T-cell (primary cell): ENCODE measurements around the gene CTSK. TPM values are rescaled to one million over a fixed set of nuclear protein-coding genes. Genes with fewer than 3 reads are reported as not detected.
A peak's percentile ranks its signal among the peaks of the same experiment; 100 is the strongest.
"Not testable (repeated sequence)": the region's sequence is repeated elsewhere in the genome, so short reads cannot be mapped to it uniquely, and the experiment has no call there.

Experiments
- ATAC-seq, 4 experiments: fragments of 200-7000 bp in 3 of 4; fragments of 150-1000 bp in 1 of 4; cut with Tn5 transposase; replicated peaks in 1 of 4; 1 replicate in 3 of 4; 2 replicates in 1 of 4; pipeline ENCODE4 v1.10.0; 2021; ENCODE audit warnings: moderate library complexity in 3 of 4, mild to moderate bottlenecking in 2 of 4, moderate number of reproducible peaks in 1 of 4
- CTCF ChIA-PET, 2 donors: fragments of 300-600 bp; sonication (Branson Sonifier 250); formaldehyde crosslinking; loops; one replicate each; lab custom pipeline; 2022; ENCODE audit warnings: antibody characterized with exemption in 2 of 2; lab: Charles Lee
- POLR2A ChIA-PET, 2 donors: fragments of 300-600 bp; sonication (Branson Sonifier 250); formaldehyde crosslinking; loops; one replicate each; lab custom pipeline; 2022; ENCODE audit warnings: antibody characterized with exemption in 2 of 2; lab: Charles Lee
- DNase-seq, 35 experiments: peaks; one replicate each; pipeline versions ENCODE4 v3.0.0 to v3.0.0-alpha.2; 2013 to 2023
- H3K27ac ChIP-seq: one replicate; pipeline ENCODE4 v1.5.1; 2013; ENCODE audit warnings: low read length
- H3K27me3 ChIP-seq, 2 experiments: replicated peaks in 1 of 2; 1 replicate in 1 of 2; 2 replicates in 1 of 2; pipeline versions ENCODE4 v1.6.1 to v1.7.0; 2013; ENCODE audit warnings: low read length in 1 of 2, mixed read lengths in 1 of 2; ENCODE audit not compliant: control insufficient read depth in 2 of 2, insufficient read depth in 2 of 2; ENCODE audit errors: extremely low read depth in 1 of 2
- H3K36me3 ChIP-seq, 2 donors: 1 replicate in 1 of 2; 2 replicates in 1 of 2; pipeline versions ENCODE4 v1.6.1 to v1.7.0; 2013; ENCODE audit warnings: low read length in 1 of 2; ENCODE audit not compliant: control insufficient read depth in 2 of 2, insufficient read depth in 1 of 2; ENCODE audit errors: extremely low read depth in 1 of 2
- H3K4me1 ChIP-seq, 2 experiments: 1 replicate in 1 of 2; 2 replicates in 1 of 2; pipeline versions ENCODE4 v1.6.1 to v1.7.0; 2013; ENCODE audit warnings: low read length in 2 of 2, mixed read lengths in 1 of 2; ENCODE audit not compliant: insufficient read depth in 2 of 2, control insufficient read depth in 1 of 2; ENCODE audit errors: extremely low read depth in 1 of 2
- H3K4me3 ChIP-seq, 2 donors: 1 replicate in 1 of 2; 2 replicates in 1 of 2; pipeline versions ENCODE4 v1.5.1 to v1.7.0; 2013; ENCODE audit warnings: mild to moderate bottlenecking in 2 of 2, low read length in 1 of 2, moderate library complexity in 1 of 2; ENCODE audit not compliant: control insufficient read depth in 1 of 2; ENCODE audit errors: extremely low read depth in 1 of 2
- H3K9me3 ChIP-seq: 2 replicates; pipeline ENCODE4 v1.7.0; 2013
- H3K27ac Mint-ChIP-seq, 2 donors: one replicate each; pipeline ENCODE4 v1.8.0; 2020 to 2021; ENCODE audit warnings: mild to moderate bottlenecking in 2 of 2, mixed read lengths in 2 of 2
- H3K27me3 Mint-ChIP-seq, 2 donors: one replicate each; pipeline ENCODE4 v1.8.0; 2021 to 2022; ENCODE audit warnings: mixed read lengths in 2 of 2
- H3K36me3 Mint-ChIP-seq: one replicate; pipeline ENCODE4 v1.8.0; 2021; ENCODE audit warnings: mixed read lengths
- H3K4me1 Mint-ChIP-seq, 3 donors: one replicate each; pipeline ENCODE4 v1.8.0; 2020 to 2022; ENCODE audit warnings: mixed read lengths in 3 of 3, mild to moderate bottlenecking in 1 of 3
- H3K4me3 Mint-ChIP-seq, 3 donors: one replicate each; pipeline ENCODE4 v1.8.0; 2020 to 2022; ENCODE audit warnings: mild to moderate bottlenecking in 3 of 3, mixed read lengths in 3 of 3, moderate library complexity in 3 of 3
- H3K9me3 Mint-ChIP-seq, 3 donors: one replicate each; pipeline ENCODE4 v1.8.0; 2020 to 2022; ENCODE audit warnings: mixed read lengths in 3 of 3
- WGBS: methylation state at CpG from one replicate; pipeline ENCODE4 v1.1.5; 2013; ENCODE audit warnings: missing lambda C conversion rate; ENCODE audit not compliant: insufficient coverage; 5-methylcytosine and 5-hydroxymethylcytosine counted together
- total RNA-seq, 35 experiments: library from RNA in 6 of 35; stranded (reverse) in 6 of 35; fragments of 120-200 nt in 1 of 35; gene quantifications; one replicate each; pipeline versions ENCODE4 v1.2.1 to v1.2.4 and lab custom pipeline; 2013 to 2026

CTSK gene
- 10 to 100 TPM in 2 of 5 donors, 1 to 10 TPM in 3; 6.1 to 14.1 (median 7.3) TPM for total RNA-seq
- 4.3 TPM for total RNA-seq (2013)
- 1.9 to 17.3 (median 9.1) reads per million in 29 experiments for total RNA-seq (lab: John Stamatoyannopoulos, UW)

DNA sequence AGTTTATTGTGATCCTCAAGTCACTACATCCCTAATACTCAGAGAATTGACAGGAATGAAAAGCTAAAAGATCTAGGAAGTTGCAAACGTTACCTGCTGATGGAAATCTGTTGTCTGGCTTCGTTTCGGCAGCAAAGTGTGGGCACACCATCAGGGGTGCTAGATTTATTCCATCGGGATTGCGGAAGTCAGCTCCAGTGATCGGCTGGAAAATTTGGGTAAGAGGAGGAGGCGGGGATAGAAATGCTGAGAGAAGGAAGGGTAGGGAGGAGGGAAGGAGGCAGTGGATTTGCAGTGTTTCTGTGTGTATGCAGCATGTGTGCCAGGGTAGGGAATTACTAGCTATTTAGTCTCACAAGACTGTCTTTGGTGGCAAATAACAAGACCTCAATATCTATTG is at the start of gene CTSK:
CTSK (minus strand) TSS at position 140 of the 400 bp plus-strand sequence. CDS start 1,455 bp downstream, outside the sequence.
- no peaks in the 10 kb centered on the region for H3K27me3 Mint-ChIP-seq

DNA sequence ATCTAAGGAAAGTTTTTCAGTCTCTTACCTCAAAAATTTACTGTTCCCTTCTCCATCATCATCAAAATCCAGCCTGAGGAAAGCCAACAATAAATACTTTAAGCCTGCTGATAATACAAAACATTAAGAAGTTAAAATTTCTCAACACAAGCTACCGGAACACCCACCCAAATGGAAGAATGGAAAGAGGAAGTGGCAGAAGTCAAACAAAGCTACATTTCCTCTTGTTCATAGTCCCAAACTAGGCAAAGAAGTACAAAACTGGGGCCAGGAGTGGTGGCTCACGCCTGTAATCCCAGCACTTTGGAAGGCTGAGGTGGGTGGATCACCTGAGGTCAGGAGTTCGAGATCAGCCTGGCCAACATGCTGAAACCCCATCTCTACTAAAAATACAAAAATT is 44.7 kb upstream of the CTSK start:
- H3K4me3 ChIP-seq, ATAC-seq, H3K4me3 Mint-ChIP-seq, H3K4me1 Mint-ChIP-seq, H3K4me1 ChIP-seq, H3K27ac ChIP-seq, H3K9me3 Mint-ChIP-seq, DNase-seq, POLR2A ChIA-PET, H3K9me3 ChIP-seq, H3K27me3 Mint-ChIP-seq, CTCF ChIA-PET, H3K27me3 ChIP-seq: not testable (repeated sequence)
- H3K36me3 Mint-ChIP-seq, result peaks cover 32% of the 10 kb centered on the region
- H3K27ac Mint-ChIP-seq, result peak overlapping the region in 1 of 2 donors; percentile 27
- no CpG with 5 or more reads among the region's 3 CpGs for WGBS
- peaks cover 8 to 20% of the 10 kb centered on the region in 2 donors for H3K36me3 ChIP-seq

More for the DNA sequence above, at the start of gene CTSK:
- peaks cover 3 to 28% of the 10 kb centered on the region in 2 donors for H3K36me3 ChIP-seq
- Mint-ChIP-seq H3K9me3 (no peaks in the 10 kb centered on the region), H3K4me3 (peak within 1 kb of the TSS in 2 of 3 donors; percentile 0 to 43), H3K27ac (no peak within 1 kb of the TSS), H3K4me1 (peaks cover 16 to 22% (median 16%) of the 10 kb centered on the region in 3 donors), H3K36me3 (peaks cover 9% of the 10 kb centered on the region)
- no peak within 1 kb of the TSS for H3K27ac ChIP-seq
- WGBS, result 86% methylated on average over 7 of the region's 7 CpGs
- ATAC-seq (no peak), DNase-seq (no peak)
- CTCF ChIA-PET, result no interaction called here
- peaks cover 0 to 6% of the 10 kb centered on the region in 2 experiments for H3K4me1 ChIP-seq
- no peak within 1 kb of the TSS for H3K4me3 ChIP-seq
- no peaks in the 10 kb centered on the region for H3K27me3 ChIP-seq
- POLR2A ChIA-PET, result no interaction called here
- no peaks in the 10 kb centered on the region for H3K9me3 ChIP-seq

DNA sequence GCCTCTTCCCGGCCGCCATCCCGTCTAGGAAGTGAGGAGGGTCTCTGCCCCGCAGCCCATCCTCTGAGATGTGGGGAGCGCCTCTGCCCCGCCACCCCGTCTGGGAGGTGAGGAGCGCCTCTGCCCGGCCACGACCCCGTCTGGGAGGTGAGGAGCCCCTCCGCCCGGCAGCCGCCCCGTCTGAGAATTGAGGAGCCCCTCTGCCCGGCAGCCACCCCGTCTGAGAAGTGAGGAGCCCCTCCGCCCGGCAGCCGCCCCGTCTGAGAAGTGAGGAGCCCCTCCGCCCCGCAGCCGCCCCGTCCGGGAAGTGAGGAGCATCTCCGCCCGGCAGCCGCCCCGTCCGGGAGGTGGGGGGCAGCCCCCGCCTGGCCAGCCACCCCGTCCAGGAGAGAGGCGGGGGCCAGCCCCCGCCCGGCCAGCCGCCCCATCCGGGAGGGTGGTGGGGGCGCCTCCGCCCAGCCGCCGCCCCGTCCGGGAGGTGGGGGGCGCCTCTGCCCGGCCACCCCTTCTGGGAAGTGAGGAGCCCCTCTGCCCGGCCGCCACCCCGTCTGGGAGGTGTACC is 42.8 kb upstream of the CTSK start:
- H3K4me1 Mint-ChIP-seq, H3K27me3 Mint-ChIP-seq, ATAC-seq, H3K4me3 ChIP-seq, POLR2A ChIA-PET, H3K4me3 Mint-ChIP-seq, H3K27me3 ChIP-seq, H3K27ac ChIP-seq, DNase-seq, CTCF ChIA-PET, H3K9me3 Mint-ChIP-seq, H3K4me1 ChIP-seq, H3K27ac Mint-ChIP-seq, H3K9me3 ChIP-seq: not testable (repeated sequence)
- H3K36me3 Mint-ChIP-seq, result peaks cover 41% of the 10 kb centered on the region
- 97% methylated on average over 35 of the region's 49 CpGs for WGBS
- peaks cover 13 to 17% of the 10 kb centered on the region in 2 donors for H3K36me3 ChIP-seq

DNA sequence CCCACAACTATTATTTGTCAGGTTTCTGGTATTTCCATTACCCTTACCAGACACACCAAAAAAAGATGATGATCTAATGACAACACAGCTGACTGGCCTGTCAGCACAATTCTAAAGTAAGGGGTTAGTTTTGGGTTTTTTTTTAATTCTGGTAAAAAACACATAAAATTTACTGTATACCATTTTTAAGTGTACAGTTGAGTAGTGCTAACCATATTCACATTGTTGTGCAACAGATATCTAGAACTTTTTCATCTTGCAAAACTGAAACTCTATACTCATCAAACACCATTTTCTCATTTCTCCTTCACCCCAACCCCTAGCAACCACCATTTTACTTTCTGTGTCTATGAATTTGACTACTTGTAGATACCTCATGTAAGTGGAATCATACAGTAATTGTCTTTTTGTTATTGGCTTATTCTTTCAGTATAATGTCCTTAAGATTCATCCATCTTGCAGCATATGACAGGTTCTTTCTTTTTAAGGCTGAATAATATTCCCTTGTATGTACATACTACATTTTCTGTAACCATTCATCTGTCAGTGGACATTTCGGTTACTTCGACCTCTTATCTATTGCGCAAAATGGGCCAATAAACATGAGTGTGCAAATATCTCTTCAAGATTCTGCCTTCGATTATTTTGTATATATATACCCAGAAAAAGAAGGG is 38.5 kb upstream of the CTSK start:
- no peaks in the 10 kb centered on the region for H3K9me3 ChIP-seq
- H3K27me3 ChIP-seq, result no peaks in the 10 kb centered on the region
- no peak overlapping the region for H3K4me3 ChIP-seq
- H3K4me3 Mint-ChIP-seq, result no peak overlapping the region
- ChIA-PET CTCF (interaction anchor here in 1 of 2 donors (0.7 kb wide), 1 partner anchor 91 kb away, joined by 4 read pairs; no protein-coding TSS in a partner anchor), POLR2A (no interaction called here)
- peaks cover 27% of the 10 kb centered on the region for H3K36me3 Mint-ChIP-seq
- peaks cover 5 to 7% of the 10 kb centered on the region in 2 donors for H3K36me3 ChIP-seq
- H3K27me3 Mint-ChIP-seq, result no peaks in the 10 kb centered on the region
- H3K4me1 ChIP-seq, result peaks cover 4 to 10% of the 10 kb centered on the region in 2 experiments
- WGBS, result no CpG with 5 or more reads among the region's 4 CpGs
- peak overlapping the region in 1 of 2 donors; percentile 18 for H3K27ac Mint-ChIP-seq
- peaks cover 18 to 20% (median 20%) of the 10 kb centered on the region in 3 donors for H3K4me1 Mint-ChIP-seq
- no peak overlapping the region for H3K27ac ChIP-seq
- no peaks in the 10 kb centered on the region for H3K9me3 Mint-ChIP-seq
- DNase-seq, result no peak
- no peak for ATAC-seq

DNA sequence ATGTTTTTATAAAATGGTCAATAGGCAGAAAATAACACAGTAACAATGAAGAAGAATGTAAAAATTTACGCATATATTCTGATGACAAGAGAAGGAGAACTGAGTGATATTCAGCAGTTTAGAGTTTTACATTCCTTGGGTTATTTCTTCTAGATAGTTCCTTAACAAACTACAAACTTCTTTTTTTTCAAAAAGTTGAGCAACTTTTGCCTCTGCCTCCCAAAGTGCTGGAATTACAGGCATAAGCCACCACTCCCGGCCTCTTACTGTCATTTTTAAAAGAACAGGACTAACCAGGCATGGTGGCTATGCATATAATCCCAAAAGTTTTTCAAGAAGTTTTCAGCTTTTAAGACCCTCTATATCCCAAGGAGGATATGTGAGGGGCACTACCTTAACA is 35.4 kb upstream of the CTSK start:
- ChIA-PET POLR2A (no interaction called here), CTCF (interaction anchor here in 1 of 2 donors (0.8 kb wide), 1 partner anchor 426 kb away, joined by 3 read pairs; no protein-coding TSS in a partner anchor)
- no peaks in the 10 kb centered on the region for H3K27me3 Mint-ChIP-seq
- no peaks in the 10 kb centered on the region for H3K9me3 Mint-ChIP-seq
- ATAC-seq (no peak), DNase-seq (no peak)
- peaks cover 33 to 45% (median 40%) of the 10 kb centered on the region in 3 donors for H3K4me1 Mint-ChIP-seq
- Histone ChIP-seq H3K27me3 (no peaks in the 10 kb centered on the region), H3K4me1 (peaks cover 4 to 25% of the 10 kb centered on the region in 2 experiments), H3K36me3 (peaks cover 5 to 14% of the 10 kb centered on the region in 2 donors), H3K9me3 (no peaks in the 10 kb centered on the region), H3K4me3 (no peak overlapping the region), H3K27ac (no peak overlapping the region)
- H3K4me3 Mint-ChIP-seq, result no peak overlapping the region
- H3K36me3 Mint-ChIP-seq, result peaks cover 41% of the 10 kb centered on the region
- H3K27ac Mint-ChIP-seq, result no peak overlapping the region
- no CpG with 5 or more reads among the region's 2 CpGs for WGBS

DNA sequence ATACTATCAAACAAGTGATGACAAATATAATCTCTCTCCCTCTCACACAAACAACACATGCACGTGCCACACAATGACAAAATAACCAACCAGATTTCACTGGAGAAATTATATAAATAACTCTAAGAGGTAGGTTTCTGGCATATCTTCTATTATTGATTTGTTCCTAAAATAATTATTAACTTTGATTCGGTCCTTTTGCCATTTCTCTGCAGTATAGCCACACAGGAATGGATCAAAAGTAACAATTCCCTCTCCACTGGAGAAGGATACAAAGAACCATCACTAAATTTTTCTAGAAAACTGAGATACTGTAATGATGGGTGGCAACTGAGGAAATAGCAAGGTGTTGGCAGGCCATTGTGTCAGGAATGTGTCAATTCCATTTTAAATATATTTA is 34.9 kb upstream of the CTSK start:
- Mint-ChIP-seq H3K9me3 (no peaks in the 10 kb centered on the region), H3K4me1 (peaks cover 33 to 45% (median 40%) of the 10 kb centered on the region in 3 donors), H3K27ac (peak overlapping the region in 1 of 2 donors; percentile 24), H3K4me3 (no peak overlapping the region), H3K27me3 (no peaks in the 10 kb centered on the region), H3K36me3 (peaks cover 42% of the 10 kb centered on the region)
- WGBS, result no CpG with 5 or more reads among the region's 2 CpGs
- H3K4me1 ChIP-seq, result peaks cover 4 to 25% of the 10 kb centered on the region in 2 experiments
- H3K9me3 ChIP-seq, result no peaks in the 10 kb centered on the region
- no peak overlapping the region for H3K4me3 ChIP-seq
- CTCF ChIA-PET, result interaction anchor here in 1 of 2 donors (0.8 kb wide), 1 partner anchor 427 kb away, joined by 3 read pairs; no protein-coding TSS in a partner anchor
- DNase-seq (no peak), ATAC-seq (no peak)
- no peak overlapping the region for H3K27ac ChIP-seq
- no peaks in the 10 kb centered on the region for H3K27me3 ChIP-seq
- POLR2A ChIA-PET, result no interaction called here
- peaks cover 5 to 13% of the 10 kb centered on the region in 2 donors for H3K36me3 ChIP-seq
